Stomach (tissue), 4 donors: ENCODE data around the gene CLIC1.

Experiments used
- CTCF ChIP-seq, 7 experiments: fragments of 450-650 bp in 4 of 7; fragments of 200-600 bp in 3 of 7; sonication (generic) in 3 of 7; IDR thresholded peaks; one replicate each; pipeline ENCODE4 v1.5.1; 2016 to 2019; ENCODE audit warnings: antibody characterized with exemption in 7 of 7, control low read depth in 2 of 7, mild to moderate bottlenecking in 1 of 7
- POLR2A ChIP-seq, 4 donors: fragments of 450-650 bp; IDR thresholded peaks; one replicate each; pipeline ENCODE4 v1.6.1; 2016; ENCODE audit warnings: antibody characterized with exemption in 4 of 4, control low read depth in 2 of 4, mild to moderate bottlenecking in 1 of 4, moderate library complexity in 1 of 4

- TF ChIP-seq CTCF (IDR thresholded peaks at IDR 0.05) (no peak), POLR2A (IDR thresholded peaks at IDR 0.05) (no peak)
These were observed 46.9 kb downstream of the CLIC1 start for GRCh38 chr6:31689249-31690110.
